ENCODE data around the gene SMPD2.
"Not testable (repeated sequence)": the region's sequence is repeated elsewhere in the genome, so short reads cannot be mapped to it uniquely, and the experiment has no call there.

The SMPD2 gene

DNA sequence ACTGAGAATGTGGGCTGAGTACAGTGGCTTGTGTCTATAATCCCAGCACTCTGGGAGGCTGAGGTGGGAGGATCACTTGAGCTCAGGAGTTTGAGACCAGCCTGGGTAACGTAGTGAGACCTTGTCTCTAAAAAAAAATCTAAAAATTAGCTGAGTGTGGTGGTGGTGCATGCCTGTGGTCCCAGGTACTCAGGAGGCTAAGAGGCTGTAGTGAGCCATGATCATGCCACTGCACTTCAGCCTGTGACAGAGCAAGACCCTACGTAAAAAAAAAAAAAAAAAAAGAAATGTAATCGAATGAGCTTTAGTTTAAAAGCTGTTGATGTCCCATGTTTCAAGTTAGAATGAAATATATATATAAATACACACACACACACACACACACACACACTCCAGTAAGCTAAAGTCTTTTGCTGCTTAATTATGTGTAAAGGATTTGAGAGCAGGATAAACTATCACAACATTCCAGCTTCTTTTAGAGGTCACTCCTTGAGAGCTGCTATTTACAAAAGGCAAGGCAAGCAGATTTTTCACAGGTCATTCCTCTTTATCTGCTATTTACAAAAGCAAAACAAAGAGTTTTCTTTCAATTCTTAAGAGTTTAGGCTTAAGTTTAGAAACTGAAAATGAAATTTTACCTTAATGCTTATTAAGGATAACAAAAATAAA is 19.8 kb downstream of the SMPD2 start:
- no peak for DNase-seq (ENCODE audit: low spot score)

DNA sequence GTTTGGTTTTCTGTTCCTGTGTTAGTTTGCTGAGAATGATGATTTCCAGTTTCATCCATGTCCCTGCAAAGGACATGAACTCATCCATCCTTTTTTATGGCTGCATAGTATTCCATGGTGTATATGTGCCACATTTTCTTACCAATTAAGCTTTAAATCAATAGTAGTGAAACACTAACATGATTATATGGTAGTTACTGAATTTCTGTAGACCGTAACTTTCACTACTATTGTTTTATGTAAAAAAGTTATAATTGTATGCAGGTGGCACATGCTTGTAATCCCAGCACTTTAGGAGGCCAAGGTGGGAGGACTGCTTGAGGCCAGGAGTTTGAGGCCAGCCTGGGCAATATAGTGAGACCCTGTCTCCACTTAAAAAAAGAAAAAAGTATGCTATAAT is 20.7 kb downstream of the SMPD2 start:
- DNase-seq (ENCODE audit: low spot score) = not testable (repeated sequence)

DNA sequence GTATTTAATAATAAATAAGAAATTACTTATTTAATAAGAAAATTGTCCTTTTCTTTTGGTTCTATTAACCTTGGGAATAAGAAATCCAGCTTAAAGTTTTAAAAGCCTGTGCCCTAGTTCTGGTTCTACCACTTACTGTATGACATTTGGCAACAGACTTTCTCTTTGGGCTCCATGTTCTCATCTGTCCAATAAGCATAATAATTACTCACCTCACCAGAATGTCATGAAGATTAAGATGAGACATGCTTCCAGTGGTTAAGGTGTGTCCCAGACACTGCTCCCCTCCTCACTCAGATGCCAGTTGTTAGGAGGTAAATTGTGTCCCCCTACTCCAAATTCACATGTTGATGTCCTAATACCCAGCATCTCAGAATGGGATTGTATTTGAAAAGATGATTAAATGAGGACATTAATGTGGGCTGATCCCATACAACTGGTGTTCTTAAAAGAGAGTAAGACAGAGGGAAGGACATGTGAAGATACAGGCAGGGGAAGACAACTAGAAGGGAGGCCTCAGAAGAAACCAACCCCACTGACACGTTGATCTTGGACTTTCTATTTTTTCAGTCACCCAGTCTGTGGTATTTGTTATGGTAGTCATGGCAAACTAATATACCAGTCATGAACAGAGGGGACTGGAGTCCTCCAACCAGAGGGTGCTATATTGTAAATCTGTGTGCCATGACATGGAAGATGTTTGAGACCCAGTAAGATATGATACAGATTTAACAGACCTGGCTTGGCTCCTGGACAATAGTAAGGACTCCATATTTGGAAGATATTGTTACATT is 21.4 kb downstream of the SMPD2 start:
- no peak for DNase-seq (ENCODE audit: low spot score)

DNA sequence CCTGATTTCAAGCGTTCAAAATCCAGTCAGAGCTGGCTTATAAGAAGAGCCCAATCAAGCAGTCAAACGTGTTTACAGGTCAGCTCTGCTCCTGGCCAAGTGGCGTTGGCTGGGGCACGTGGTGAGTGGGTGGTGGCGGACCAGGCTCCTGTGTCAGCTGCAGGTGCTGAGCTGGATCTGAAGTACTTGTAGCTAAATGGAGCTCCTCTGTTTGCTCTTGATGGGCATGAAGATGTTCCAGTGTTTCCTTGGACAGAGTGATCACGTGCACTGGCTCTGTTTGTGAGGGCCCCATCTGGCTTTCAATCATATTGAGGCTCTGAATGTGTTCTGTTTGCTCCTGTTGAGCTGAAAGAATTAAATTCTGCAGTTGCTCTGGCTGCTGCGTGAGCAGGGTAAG is 25.2 kb downstream of the SMPD2 start:
- peak; percentile 50 for DNase-seq (ENCODE audit: low spot score)

DNA sequence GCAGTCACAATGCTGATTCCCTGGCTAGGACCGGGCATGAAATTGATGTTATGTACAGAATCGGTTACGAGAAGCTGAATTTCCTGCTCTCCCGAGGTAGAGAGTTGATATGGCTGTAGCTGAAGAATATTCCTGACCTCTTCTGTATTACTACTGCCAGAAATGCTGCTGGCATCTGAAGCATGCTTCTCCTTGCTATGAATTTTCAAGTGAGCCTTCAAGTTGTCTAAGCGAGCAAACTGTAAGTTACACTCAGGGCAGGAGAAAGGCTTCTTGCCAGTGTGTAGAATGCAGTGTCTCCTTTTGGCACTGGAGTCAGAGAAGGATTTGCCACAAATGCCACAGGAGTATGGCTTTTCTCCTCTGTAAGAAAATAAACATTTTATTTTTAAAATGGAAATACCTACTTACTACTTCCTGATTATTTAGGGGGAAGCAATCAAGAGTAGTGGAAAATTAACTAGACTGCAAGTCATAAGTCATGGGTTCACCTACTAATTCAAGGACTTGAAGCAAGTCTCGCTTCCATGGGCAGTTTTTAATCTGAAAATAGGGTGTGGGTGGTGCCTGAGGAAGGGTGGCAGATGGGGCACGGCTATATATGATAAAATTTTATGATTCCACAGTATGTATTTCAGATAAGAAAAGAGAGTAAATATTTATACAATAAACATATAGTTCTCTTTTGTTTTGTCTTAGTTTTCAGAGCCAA is 25.8 kb downstream of the SMPD2 start:
- no peak for DNase-seq (ENCODE audit: low spot score)

DNA sequence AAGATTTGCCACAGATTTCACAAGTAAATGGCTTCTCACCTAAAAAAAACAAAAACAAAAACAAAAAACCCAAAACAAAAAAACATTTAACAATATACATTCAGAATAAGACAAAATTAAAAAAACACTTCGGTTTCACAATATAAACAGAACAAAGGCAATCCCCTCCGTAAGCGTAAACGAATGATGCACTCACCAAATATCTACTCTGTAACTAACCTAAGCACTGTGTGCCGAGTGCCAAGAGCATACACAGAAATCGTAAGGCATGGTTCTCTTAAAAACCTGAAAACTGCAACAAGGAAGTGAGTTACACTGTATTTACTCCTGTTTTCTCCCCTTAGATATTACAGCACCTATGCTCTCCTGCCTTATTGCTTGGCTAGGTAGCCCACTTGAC is 27.2 kb downstream of the SMPD2 start:
- no peak for DNase-seq (ENCODE audit: low spot score)

DNA sequence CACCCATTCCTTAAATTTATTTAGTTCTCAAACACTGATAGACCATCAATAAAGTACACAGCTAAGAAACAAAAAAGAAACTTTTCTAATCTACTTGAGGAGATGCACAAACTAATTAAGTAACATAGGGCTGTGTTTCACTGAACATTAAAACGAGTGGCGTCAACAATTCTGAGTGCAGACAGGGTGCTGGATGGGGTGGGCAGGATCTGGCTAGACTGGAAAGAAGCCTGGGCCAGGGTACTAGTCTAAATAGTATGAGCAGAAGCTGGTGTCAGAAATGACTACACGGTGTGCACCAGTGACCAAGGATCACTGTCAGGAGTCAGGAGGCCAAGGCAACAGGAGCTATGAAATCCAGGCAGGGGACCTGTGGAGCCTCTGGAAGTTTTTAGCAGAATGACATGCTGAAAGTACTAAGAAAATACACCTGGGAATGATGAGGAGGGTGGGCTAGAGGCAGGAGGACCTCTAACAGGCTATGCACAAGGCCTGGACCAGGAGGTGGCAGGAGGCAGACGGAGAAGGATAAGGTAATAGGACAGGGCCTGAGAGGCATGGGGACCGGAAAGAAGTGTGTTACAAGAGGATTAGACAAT is 29.2 kb downstream of the SMPD2 start:
- no peak for DNase-seq (ENCODE audit: low spot score)

DNA sequence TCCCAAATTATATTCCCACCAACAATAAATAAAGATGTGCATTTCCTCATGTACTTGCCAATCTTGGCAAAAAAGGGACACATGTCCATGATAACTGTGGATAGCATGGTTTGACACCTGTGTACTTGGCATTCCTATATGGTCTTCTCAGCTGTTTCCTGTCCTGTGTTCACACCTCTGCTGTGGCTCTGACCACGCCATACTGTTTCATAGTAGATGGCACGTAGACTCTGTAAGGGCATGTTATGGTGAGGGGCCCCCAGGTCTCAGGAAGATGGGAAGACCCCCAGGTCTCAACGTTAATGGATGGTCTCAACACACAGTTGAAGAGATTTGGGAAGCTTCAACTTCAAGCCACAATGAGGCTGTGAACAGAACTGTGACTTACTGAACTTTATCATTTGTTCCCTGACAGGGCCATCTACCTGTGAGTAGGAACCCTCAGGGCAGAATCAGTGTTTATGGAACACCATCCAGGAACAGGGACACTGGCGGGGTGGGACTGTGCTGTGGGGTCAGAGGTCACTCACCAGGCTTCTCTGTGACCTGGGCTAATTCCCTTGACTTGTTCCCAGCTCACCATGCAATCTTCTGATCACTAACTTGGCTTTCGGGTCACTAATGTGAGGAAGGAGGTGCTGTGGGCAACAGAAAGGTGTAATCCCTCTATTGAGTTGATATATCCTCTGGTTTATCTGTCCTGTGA is 30.7 kb downstream of the SMPD2 start:
- DNase-seq (ENCODE audit: low spot score) = no peak

DNA sequence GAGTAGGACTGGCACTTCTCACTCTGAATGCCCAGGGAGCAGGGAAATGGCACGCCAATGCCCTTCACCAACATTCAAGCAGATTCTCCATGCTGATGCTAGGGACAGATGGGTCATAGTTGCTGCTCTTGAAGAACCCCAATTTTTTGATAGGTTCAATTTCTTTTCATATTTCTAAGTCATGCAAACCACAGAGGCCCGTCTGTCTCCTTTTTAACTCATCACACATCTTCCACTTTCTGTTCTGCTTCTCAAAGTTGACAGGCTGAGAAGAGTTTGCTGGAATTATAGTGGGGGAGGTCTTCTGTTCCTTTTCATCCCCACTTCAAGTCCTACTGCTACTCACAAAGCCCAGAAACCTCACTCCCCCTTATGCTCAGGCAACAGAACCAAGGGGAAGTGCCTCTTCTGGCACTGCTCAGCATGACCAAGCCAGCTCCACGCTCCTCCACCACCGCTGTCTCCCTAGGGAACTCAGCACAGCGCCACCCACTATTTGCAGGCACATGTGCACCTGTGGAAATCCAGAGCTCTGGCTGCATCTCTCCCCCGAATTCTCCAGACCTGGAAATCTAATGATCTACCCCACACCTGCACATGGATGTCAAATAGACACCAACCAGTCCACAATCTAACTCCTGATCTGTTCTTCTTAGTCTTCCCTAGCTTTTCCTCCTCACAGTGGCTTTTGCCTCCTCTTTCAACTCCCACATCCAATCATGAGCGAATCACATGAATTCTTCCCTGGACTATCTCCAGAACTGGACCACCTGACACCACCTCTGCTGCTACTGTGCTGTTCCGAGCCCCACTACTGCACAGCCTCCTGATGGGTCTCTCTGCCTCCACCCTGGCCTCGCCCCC is 31.8 kb downstream of the SMPD2 start:
- DNase-seq (ENCODE audit: low spot score) = no peak

DNA sequence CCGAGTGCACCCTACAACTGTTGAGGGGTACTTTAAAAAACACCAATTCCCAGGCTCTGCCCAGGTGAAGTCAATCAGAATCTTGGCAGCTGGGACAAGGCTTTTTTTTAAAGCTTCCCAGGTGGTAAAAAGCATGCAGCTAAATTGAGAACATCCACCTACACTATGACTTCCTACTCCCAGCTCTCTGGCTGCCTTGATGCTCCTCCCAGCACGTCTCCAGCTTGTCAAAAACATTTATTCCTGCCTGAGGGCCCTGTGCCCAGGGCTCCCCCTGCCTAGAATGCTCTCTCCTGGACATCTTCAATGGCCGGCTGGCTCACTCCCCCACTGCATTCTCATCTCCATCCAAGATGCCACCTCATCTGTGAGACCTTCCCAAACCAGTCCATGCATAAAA is 32.6 kb downstream of the SMPD2 start:
- DNase-seq (ENCODE audit: low spot score) = no peak

DNA sequence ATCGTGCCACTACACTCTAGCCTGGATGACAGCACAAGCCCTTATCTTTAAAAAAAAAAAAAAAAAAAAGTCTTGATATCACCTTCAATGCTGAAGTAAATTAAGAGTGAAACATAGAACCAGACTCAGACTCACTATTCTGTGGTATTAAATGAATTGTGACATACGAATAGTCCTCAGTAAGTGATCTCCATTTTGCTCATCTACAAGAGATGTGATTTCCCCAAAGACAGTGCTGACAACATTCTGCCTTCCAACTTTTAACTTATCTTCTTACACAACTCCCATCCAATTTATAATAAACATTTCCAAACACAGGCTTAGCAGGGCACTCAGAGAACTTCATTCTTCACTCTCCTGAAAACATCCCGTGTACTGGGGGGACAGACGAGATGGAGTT is 34.5 kb downstream of the SMPD2 start:
- no peak for DNase-seq (ENCODE audit: low spot score)

DNA sequence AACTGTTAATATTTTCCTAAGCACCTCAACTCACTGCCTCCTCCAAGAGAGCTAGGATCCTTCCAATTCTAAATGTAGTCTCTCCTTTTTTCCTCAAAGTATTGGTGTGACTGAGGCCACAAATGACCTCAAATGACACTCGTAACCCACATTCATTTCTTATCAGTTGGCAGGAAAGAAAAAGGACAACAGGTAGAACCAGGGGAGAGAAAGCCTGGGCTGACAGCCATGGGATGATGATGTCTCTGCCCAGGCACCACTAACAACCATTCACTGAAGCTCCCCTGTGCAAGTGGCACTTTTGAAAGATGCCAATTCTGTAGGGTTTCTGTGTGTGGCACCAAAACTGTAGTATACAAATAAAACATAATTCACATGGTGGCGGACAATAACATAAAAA is 35.1 kb downstream of the SMPD2 start:
- no peak for DNase-seq (ENCODE audit: low spot score)

DNA sequence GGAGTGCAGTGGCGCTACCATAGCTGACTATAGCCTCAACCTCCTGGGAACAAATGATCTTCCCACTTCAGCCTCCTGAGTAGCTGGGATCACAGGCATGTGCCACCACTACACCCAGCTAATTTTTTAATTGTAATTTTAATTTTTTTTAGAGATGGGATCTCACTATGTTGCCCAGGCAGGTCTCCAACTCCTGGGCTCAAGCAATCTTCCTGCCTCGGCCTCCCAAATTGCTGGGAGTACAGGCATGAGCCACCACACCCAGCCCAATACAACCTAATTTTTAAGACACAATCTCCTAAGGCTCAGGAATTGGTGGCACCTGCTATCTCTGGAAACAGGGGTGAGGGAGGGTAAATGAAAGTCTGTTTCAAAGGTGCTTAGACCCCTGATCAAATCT is 36.7 kb downstream of the SMPD2 start:
- no peak for DNase-seq (ENCODE audit: low spot score)

DNA sequence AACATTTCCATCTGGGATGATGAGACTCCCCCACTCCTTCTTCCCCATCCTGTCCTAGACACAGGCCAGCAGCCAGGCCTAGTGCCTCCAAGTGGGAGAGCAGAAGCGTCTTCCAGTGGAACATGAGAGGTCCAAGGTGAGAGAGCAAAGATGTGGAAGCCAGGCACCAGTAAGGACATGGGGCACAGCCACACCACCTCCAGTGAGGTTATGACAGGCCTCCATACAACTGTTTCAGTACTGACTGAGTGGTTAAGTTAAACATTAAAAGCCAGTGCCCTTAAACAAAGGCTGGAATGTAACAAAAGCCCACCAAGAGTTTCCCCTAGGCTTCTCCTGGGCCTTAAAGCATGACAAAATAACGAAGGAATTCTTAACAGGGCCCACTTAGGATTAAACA is 37.2 kb downstream of the SMPD2 start:
- DNase-seq (ENCODE audit: low spot score) = no peak

DNA sequence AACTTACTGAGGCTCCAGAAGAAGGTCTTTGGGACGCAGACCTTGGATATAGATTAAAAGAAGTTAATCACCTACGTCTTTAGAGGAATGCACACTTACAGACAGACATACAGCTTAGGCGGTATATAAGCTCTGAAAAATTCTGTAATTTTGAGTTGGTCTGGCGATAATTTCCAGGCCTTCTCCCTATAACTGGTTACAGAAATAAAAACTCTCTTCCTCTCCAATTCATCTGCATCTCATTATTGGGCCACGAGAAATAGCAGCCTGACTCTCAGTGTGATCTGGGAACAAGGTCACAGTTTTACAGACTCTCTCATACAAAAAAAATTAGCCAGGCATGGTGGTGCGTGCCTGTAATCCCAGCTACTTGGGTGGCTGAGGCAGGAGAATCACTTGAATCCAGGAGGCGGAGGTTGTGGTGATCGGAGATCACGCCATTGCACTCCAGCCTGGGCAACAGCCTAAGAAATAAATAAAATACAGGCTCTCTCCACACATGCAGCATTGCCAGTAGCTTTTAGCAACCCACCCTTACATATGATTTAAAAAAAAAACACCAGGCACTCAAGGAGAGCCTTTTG is 37.8 kb downstream of the SMPD2 start:
- no peak for DNase-seq (ENCODE audit: low spot score)

DNA sequence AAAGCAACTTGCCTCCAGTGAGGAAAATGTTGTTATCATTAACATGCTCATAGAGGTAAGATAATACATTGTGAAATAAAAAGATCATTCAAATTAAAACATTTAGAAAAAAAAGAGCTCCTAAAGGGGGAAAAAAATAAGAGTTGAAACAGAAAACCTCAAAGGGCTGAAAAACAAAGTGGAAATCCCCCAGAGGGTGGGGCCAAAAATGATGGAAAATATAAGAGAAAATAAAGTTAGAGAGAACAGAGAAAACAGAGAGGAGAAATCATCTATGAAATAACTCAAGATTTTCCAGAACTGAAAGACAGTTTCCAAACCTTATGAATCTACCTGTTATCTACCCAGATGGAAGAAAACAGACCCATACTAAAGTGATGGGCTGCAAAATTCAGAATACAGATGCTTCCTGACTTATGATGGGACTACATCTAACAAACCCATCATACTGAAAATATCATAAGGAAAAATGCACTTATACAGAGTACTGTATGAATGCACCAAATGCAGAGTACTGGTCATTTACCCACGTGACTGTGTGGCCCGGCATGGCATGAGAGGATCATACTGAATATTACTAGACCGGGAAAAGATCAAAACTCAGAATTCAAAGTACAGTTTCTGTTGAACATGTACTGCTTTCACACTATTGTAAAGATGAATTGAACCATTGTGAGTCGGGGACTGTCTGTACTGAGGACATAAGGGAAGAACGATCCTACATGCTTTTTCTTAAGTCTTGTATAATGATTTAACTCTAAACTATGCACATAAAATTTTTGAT is 38.5 kb downstream of the SMPD2 start:
- no peak for DNase-seq (ENCODE audit: low spot score)

DNA sequence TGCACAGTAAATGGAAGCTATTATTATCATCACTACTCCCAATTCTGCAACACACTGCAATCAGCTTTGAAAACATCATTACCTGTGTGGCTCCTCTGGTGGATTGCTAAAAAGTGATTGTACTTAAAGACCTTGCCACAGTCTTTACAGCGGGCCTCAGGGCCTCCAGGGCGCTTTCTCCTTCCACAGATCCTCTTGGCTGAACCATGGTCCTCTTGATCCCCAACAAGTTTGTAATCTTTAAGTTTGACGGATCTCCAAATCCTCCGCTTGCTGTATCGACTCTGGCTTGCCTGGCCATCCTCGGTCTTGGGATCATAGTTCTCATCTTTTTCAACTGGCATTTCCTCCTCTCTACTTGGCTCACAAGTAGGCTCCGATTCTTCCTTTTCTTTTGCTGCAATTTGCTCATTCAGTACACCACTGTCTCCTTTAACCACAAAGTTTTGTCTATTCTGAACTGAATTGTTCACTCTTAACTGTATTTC is 40.5 kb downstream of the SMPD2 start:
- no peak for DNase-seq (ENCODE audit: low spot score)

DNA sequence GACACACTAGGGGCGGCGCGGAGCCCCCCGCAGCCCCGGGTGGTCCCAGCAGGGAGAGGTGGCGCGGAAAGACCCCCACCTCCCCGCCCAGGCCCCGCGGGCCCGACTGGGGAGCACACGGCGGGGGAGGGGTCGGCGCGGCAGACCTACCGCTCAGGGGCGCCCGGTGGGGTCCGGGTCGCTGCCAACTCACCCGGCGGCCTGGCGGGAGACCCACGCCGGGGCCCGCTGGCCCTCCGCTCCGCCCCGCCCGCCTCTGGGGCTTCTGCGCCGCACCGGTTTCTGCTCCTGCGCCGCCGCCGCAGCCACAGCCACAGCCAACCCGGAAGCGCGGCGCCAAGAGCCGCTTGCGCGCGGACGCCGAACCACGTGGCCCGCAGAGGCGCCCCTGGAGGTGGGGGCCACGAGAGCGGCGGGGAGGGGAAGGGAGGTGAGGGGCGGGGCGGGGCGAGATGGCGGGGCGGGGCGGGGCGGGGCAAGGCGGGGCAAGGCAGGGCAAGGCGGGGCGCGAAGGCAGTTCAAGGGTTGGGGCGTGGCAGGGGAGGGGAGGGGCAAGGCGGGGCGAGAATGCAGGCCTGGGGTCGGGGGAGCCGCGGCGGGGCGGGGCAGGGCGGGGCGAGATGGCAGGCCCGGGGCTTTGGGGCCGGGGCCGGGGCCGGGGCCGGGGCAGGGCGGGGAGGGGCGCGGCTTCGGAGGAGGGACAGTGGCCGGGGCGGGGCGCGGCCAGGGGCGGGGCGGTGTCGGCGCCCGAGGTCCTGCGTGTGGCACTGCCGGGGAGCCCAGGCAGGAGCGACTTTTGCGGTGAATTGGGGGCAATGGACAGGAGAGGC is 42.6 kb downstream of the SMPD2 start, which contains the start of gene ZBTB24:
TSS of gene ZBTB24 (minus strand) at position 315 of the 830 bp plus-strand sequence. CDS start 1,193 bp downstream, outside the sequence.
- peak; percentile 86 for DNase-seq (ENCODE audit: low spot score)

DNA sequence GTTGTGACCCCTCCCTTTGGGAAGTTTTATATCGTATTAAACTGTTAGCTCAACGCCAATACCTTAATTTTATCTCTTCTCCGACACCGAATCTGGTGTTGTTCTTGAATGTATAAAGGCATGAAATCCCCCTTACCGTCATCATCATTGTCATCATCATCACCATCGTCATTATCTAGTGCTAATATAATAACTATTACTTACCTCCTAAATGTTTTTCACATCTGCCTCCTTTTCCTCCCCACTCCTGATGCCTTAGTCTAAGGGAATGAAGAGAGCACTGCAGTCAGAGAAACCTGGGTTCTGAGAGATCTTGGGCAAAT is 43.2 kb downstream of the SMPD2 start:
- DNase-seq (ENCODE audit: low spot score) = peak; percentile 31

All from cerebellar cortex (tissue), 1 donor.